GM12891 (cell line): ENCODE data around the gene RBMS3.

Experiments used
- PAX5 ChIP-seq: IDR thresholded peaks from 2 replicates; pipeline ENCODE4 v1.6.1; 2011; ENCODE audit warnings: low read length, moderate library complexity, mild to moderate bottlenecking; ENCODE audit not compliant: insufficient read depth, severe bottlenecking
- POLR2A ChIP-seq: IDR thresholded peaks from 2 replicates; pipeline ENCODE4 v1.6.1; 2011; ENCODE audit warnings: low read depth, low read length, control low read depth
- POLR2AphosphoS5 ChIP-seq: IDR thresholded peaks from 2 replicates; pipeline ENCODE4 v1.6.1; 2011; ENCODE audit warnings: low read depth, low read length, control low read depth
- POU2F2 ChIP-seq: IDR thresholded peaks from 2 replicates; pipeline ENCODE4 v1.6.1; 2011; ENCODE audit warnings: low read depth, mild to moderate bottlenecking, control low read depth, low read length, moderate library complexity
- SPI1 ChIP-seq: IDR thresholded peaks from 2 replicates; pipeline ENCODE4 v1.6.1; 2011; ENCODE audit warnings: low read depth, low read length, control low read depth
- TAF1 ChIP-seq: IDR thresholded peaks from 2 replicates; pipeline ENCODE4 v1.6.1; 2011; ENCODE audit warnings: low read depth, low read length, control low read depth

- no peak for TF ChIP-seq POLR2A
- no peak for TF ChIP-seq TAF1
- no peak for TF ChIP-seq POLR2AphosphoS5
- no peak for TF ChIP-seq POU2F2
- TF ChIP-seq SPI1: no peak
- TF ChIP-seq PAX5: no peak
Observed at GRCh38 chr3:29971895-29972294, 691.0 kb downstream of the RBMS3 start.
